ENCODE results near the gene HAX1. TPM values are rescaled to one million over a fixed set of nuclear protein-coding genes. Genes with fewer than 3 reads are reported as not detected.
"Not testable (repeated sequence)": the region's sequence is repeated elsewhere in the genome, so short reads cannot be mapped to it uniquely, and the experiment has no call there.

Gene HAX1
- total and polyA plus RNA-seq, 7 experiments from 2014 or later, result 71.9 to 201 (median 108) TPM

- DNase-seq, result no peak
- ChIA-PET CTCF (interaction anchor here (1.8 kb wide), 1 partner anchor 24 kb away, joined by 6 read pairs; no protein-coding TSS in a partner anchor), POLR2A (no interaction called here)
- peaks cover 0 to 5% of the 10 kb centered on the region in 2 donors for H3K4me1 ChIP-seq (ENCODE audit: control insufficient read depth in 2 of 2, insufficient read depth in 2 of 2, low read length in 2 of 2)
- H3K9me3 Mint-ChIP-seq, result peaks cover 0 to 22% (median 3%) of the 10 kb centered on the region in 11 donors
- no peak within 1 kb of the TSS for H3K27ac ChIP-seq (ENCODE audit: low read depth, low read length)
- H3K36me3 ChIP-seq (ENCODE audit: control insufficient read depth in 2 of 3, insufficient read depth in 3 of 3, low read length in 3 of 3), result peaks cover 0 to 5% (median 0%) of the 10 kb centered on the region in 3 experiments
- no peak for ATAC-seq
- H3K4me3 ChIP-seq (ENCODE audit: low read length), result no peak within 1 kb of the TSS
- intact Hi-C loops (cut with micrococcal nuclease), result loop anchor here in 1 of 2 donors (10.0 kb wide), 2 partner anchors 614 to 744 kb away; partner anchors contain the start of genes EFNA4 and PMVK
- H3K27me3 ChIP-seq (ENCODE audit: control insufficient read depth in 2 of 2, insufficient read depth in 2 of 2, low read length in 2 of 2), result no peaks in the 10 kb centered on the region
- no peaks in the 10 kb centered on the region for H3K36me3 Mint-ChIP-seq
- H3K9me3 ChIP-seq (ENCODE audit: control insufficient read depth in 2 of 3, low read length in 3 of 3), result no peaks in the 10 kb centered on the region
- H3K4me1 Mint-ChIP-seq, result peaks cover 6 to 11% (median 7%) of the 10 kb centered on the region in 7 donors
- peaks cover 0 to 46% (median 0%) of the 10 kb centered on the region in 5 donors for H3K27me3 Mint-ChIP-seq
- H3K4me3 Mint-ChIP-seq, result peak within 1 kb of the TSS in 1 of 10 donors; percentile 7
- peak within 1 kb of the TSS in 1 of 9 donors; percentile 28 for H3K27ac Mint-ChIP-seq
These were observed 48.6 kb downstream of the HAX1 start, which contains the start of gene AQP10 for GRCh38 chr1:154320882-154321608. Gene AQP10, plus strand, starts transcription at chr1:154321093. Its CDS starts 63 bp downstream, at chr1:154321156.

GRCh38 chr1:154321609-154321934 lies 49.1 kb downstream of the HAX1 start:
- H3K9me3 ChIP-seq (ENCODE audit: control insufficient read depth in 2 of 3, low read length in 3 of 3); H3K4me1 ChIP-seq (ENCODE audit: control insufficient read depth in 2 of 2, insufficient read depth in 2 of 2, low read length in 2 of 2); H3K27me3 ChIP-seq (ENCODE audit: control insufficient read depth in 2 of 2, insufficient read depth in 2 of 2, low read length in 2 of 2); ATAC-seq; H3K27ac ChIP-seq (ENCODE audit: low read depth, low read length); H3K36me3 Mint-ChIP-seq; POLR2A ChIA-PET; H3K36me3 ChIP-seq (ENCODE audit: control insufficient read depth in 2 of 3, insufficient read depth in 3 of 3, low read length in 3 of 3); CTCF ChIA-PET; DNase-seq; H3K4me3 ChIP-seq (ENCODE audit: low read length): not testable (repeated sequence)
- Mint-ChIP-seq H3K4me3 (peak overlapping the region in 1 of 10 donors; percentile 7), H3K9me3 (peaks cover 0 to 18% (median 3%) of the 10 kb centered on the region in 11 donors), H3K4me1 (peaks cover 7 to 15% (median 13%) of the 10 kb centered on the region in 7 donors), H3K27ac (peak overlapping the region in 1 of 9 donors; percentile 28), H3K27me3 (peaks cover 0 to 46% (median 0%) of the 10 kb centered on the region in 5 donors)
- intact Hi-C loops (cut with micrococcal nuclease), result loop anchor here in 1 of 2 donors (10.0 kb wide), 2 partner anchors 613 to 743 kb away; partner anchors contain the start of genes EFNA4 and PMVK

- Mint-ChIP-seq H3K27ac (peak overlapping the region in 2 of 9 donors; percentile 31 to 74), H3K4me1 (peaks cover 20 to 32% (median 28%) of the 10 kb centered on the region in 7 donors), H3K36me3 (peaks cover 0 to 1% (median 0%) of the 10 kb centered on the region in 5 donors), H3K4me3 (peak overlapping the region in 3 of 10 donors; percentile 23 to 94 (median 29)), H3K9me3 (no peaks in the 10 kb centered on the region), H3K27me3 (peaks cover 0 to 34% (median 0%) of the 10 kb centered on the region in 5 donors)
- intact Hi-C loops (cut with micrococcal nuclease), result loop anchor here in 1 of 2 donors (10.0 kb wide), 2 partner anchors 611 to 741 kb away; partner anchors contain the start of genes EFNA4 and PMVK
- Histone ChIP-seq H3K4me1 (ENCODE audit: control insufficient read depth in 2 of 2, insufficient read depth in 2 of 2, low read length in 2 of 2) (peaks cover 13 to 25% of the 10 kb centered on the region in 2 donors), H3K27ac (ENCODE audit: low read depth, low read length) (no peak overlapping the region), H3K9me3 (ENCODE audit: control insufficient read depth in 2 of 3, low read length in 3 of 3) (no peaks in the 10 kb centered on the region), H3K4me3 (ENCODE audit: low read length) (no peak overlapping the region), H3K27me3 (ENCODE audit: control insufficient read depth in 2 of 2, insufficient read depth in 2 of 2, low read length in 2 of 2) (no peaks in the 10 kb centered on the region), H3K36me3 (ENCODE audit: control insufficient read depth in 2 of 3, insufficient read depth in 3 of 3, low read length in 3 of 3) (peaks cover 0 to 6% (median 0%) of the 10 kb centered on the region in 3 experiments)
- POLR2A ChIA-PET, result interaction anchor here (7.8 to 9.9 kb wide), 2 partner anchors 13 to 23 kb away, joined by 92 to 160 read pairs; no protein-coding TSS in a partner anchor
- ATAC-seq (no peak), DNase-seq (no peak)
- CTCF ChIA-PET, result interaction anchor here (1.2 to 10.2 kb wide), 4 partner anchors 12 to 80 kb away, joined by 5 to 129 read pairs (median 48); no protein-coding TSS in a partner anchor
These were observed 51.1 kb downstream of the HAX1 start for GRCh38 chr1:154323493-154323892.

DNA sequence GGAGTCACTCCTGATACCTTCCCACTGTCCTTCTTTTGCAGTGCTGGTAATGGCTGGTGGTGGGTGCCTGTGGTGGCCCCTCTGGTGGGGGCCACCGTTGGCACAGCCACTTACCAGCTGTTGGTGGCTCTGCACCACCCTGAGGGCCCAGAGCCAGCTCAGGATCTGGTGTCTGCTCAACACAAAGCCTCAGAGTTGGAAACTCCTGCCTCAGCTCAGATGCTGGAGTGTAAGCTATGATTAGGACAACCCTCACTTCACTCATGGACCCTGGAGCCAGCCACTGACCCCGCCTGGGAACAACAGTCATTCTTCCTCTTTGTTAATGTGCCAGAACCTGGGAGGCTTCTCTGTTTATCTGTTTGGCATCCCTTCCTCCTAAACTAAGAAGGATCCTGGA lies 51.8 kb downstream of the HAX1 start:
- Mint-ChIP-seq H3K4me1 (peaks cover 20 to 35% (median 31%) of the 10 kb centered on the region in 7 donors), H3K4me3 (peak overlapping the region; percentile 53 to 98 (median 93)), H3K36me3 (peaks cover 0 to 1% (median 0%) of the 10 kb centered on the region in 5 donors), H3K27me3 (peaks cover 0 to 34% (median 0%) of the 10 kb centered on the region in 5 donors), H3K9me3 (no peaks in the 10 kb centered on the region), H3K27ac (peak overlapping the region; percentile 14 to 93 (median 78))
- CTCF ChIA-PET, result interaction anchor here (1.2 to 10.2 kb wide), 5 partner anchors 11 to 79 kb away, joined by 5 to 129 read pairs (median 8); no protein-coding TSS in a partner anchor
- Histone ChIP-seq H3K4me1 (ENCODE audit: control insufficient read depth in 2 of 2, insufficient read depth in 2 of 2, low read length in 2 of 2) (peaks cover 17 to 29% of the 10 kb centered on the region in 2 donors), H3K27me3 (ENCODE audit: control insufficient read depth in 2 of 2, insufficient read depth in 2 of 2, low read length in 2 of 2) (no peaks in the 10 kb centered on the region), H3K27ac (ENCODE audit: low read depth, low read length) (peak overlapping the region; percentile 94), H3K36me3 (ENCODE audit: control insufficient read depth in 2 of 3, insufficient read depth in 3 of 3, low read length in 3 of 3) (peaks cover 0 to 6% (median 0%) of the 10 kb centered on the region in 3 experiments), H3K4me3 (ENCODE audit: low read length) (no peak overlapping the region), H3K9me3 (ENCODE audit: control insufficient read depth in 2 of 3, low read length in 3 of 3) (no peaks in the 10 kb centered on the region)
- intact Hi-C loops (cut with micrococcal nuclease), result loop anchor here (1.0 to 10.0 kb wide), 11 partner anchors 11 to 741 kb away; partner anchors contain the start of genes UBAP2L (in 2 of the 2), UBE2Q1 (in 2 of the 2), EFNA4 (in 1 of the 2) and IL6R (in 1 of the 2)
- DNase-seq (no peak), ATAC-seq (no peak)
- POLR2A ChIA-PET, result interaction anchor here (0.6 to 9.9 kb wide), 4 partner anchors 12 to 80 kb away, joined by 4 to 160 read pairs (median 48); no protein-coding TSS in a partner anchor

GRCh38 chr1:154324669-154325582 lies 52.5 kb downstream of the HAX1 start, which contains the start of gene ATP8B2:
Gene ATP8B2, plus strand, starts transcription at chr1:154325525. Its CDS starts 2,617 bp downstream, at chr1:154328142.
- H3K4me3 Mint-ChIP-seq, result peak within 1 kb of the TSS; percentile 92 to 98 (median 96)
- Histone ChIP-seq H3K4me3 (ENCODE audit: low read length) (peak within 1 kb of the TSS; percentile 79), H3K4me1 (ENCODE audit: control insufficient read depth in 2 of 2, insufficient read depth in 2 of 2, low read length in 2 of 2) (peaks cover 24 to 36% of the 10 kb centered on the region in 2 donors), H3K9me3 (ENCODE audit: control insufficient read depth in 2 of 3, low read length in 3 of 3) (no peaks in the 10 kb centered on the region), H3K27me3 (ENCODE audit: control insufficient read depth in 2 of 2, insufficient read depth in 2 of 2, low read length in 2 of 2) (no peaks in the 10 kb centered on the region), H3K27ac (ENCODE audit: low read depth, low read length) (peak within 1 kb of the TSS; percentile 94), H3K36me3 (ENCODE audit: control insufficient read depth in 2 of 3, insufficient read depth in 3 of 3, low read length in 3 of 3) (peaks cover 0 to 6% (median 0%) of the 10 kb centered on the region in 3 experiments)
- peak; percentile 80 for ATAC-seq
- peaks cover 0 to 4% (median 0%) of the 10 kb centered on the region in 5 donors for H3K36me3 Mint-ChIP-seq
- H3K27me3 Mint-ChIP-seq, result peaks cover 0 to 31% (median 0%) of the 10 kb centered on the region in 5 donors
- H3K27ac Mint-ChIP-seq, result peak within 1 kb of the TSS; percentile 80 to 95 (median 92)
- peaks cover 27 to 42% (median 38%) of the 10 kb centered on the region in 7 donors for H3K4me1 Mint-ChIP-seq
- POLR2A ChIA-PET, result interaction anchor here (0.7 to 9.9 kb wide), 6 partner anchors 11 to 334 kb away, joined by 3 to 160 read pairs (median 4); partner anchors contain the start of gene RPS27
- intact Hi-C loops (cut with micrococcal nuclease), result loop anchor here (1.0 to 10.0 kb wide), 15 partner anchors 10 to 740 kb away; partner anchors contain the start of genes UBAP2L (in 2 of the 2), UBE2Q1 (in 2 of the 2), EFNA4 (in 1 of the 2) and HAX1 (in 1 of the 2)
- CTCF ChIA-PET, result interaction anchor here (1.2 to 10.2 kb wide), 7 partner anchors 11 to 154 kb away, joined by 3 to 129 read pairs (median 8); no protein-coding TSS in a partner anchor
- no peaks in the 10 kb centered on the region for H3K9me3 Mint-ChIP-seq
- peak; percentile 60 to 82 (median 77) for DNase-seq

Measured in naive thymus-derived CD4-positive, alpha-beta T cell (primary cell).